Measurements from ENCODE around the gene KRT78.

KRT78 gene

DNA sequence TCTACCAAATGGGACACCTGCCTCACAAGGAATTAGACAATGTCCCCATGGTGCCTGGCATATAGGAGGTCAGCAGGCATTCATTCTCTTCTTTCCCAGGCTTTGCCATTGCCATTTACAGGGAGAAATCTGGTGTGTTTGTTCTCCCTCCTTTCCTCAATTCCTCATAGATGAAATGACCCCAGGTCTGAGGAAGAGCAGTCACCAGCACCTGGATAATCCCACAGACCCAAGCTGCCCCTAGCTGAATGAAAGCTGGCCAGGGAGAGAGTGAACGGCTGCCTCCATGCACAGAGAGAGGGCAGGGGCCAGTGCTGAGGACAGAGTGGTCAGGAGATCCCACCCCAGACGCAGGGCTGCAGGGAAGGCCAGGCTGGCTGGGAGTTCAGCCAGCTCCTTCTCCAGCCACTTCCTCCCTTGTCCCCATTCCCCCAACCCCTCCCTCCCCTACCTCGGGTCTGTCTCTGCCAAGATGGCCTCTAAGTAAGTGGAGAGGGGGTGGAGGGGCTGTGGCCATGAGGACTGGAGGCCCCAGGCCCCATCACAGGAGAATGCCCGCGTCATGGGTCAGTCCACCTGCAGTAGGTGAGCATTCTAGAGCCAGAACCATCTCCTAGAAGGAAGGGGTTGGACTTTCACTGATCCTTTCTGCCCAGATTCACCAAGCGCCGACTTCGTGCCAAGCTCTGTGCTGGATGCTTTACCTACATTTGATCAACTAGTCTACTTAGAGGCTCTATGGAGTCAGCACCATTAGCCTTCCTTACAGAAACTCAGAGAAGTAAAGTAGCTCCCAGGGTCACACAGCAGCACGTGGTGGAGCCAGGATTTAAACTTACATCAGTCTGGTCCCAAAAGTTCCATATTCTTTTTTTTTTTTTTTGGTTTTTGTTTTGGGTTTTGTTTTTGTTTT is 32.9 kb downstream of the KRT78 start:
- no peaks in the 10 kb centered on the region for H3K36me3 ChIP-seq (ENCODE audit: insufficient read depth, low read length)
- no peak for TF ChIP-seq FOXP2 (optimal IDR thresholded peaks at IDR 0.05; ENCODE audit: control extremely low read depth, extremely low read length, insufficient read depth)
- no peak for TF ChIP-seq EZH2 (IDR thresholded peaks at IDR 0.05)
- TF ChIP-seq POLR2AphosphoS5 (IDR thresholded peaks at IDR 0.05; ENCODE audit: borderline replicate concordance, low read depth, low read length): no peak
- H3K9ac ChIP-seq (ENCODE audit: insufficient read length): no peak overlapping the region
- no peaks in the 10 kb centered on the region for H3K9me3 ChIP-seq (ENCODE audit: low read depth, low read length)
- no peak overlapping the region for H3K4me3 ChIP-seq
- no peak overlapping the region for H3K27ac ChIP-seq
- DNase-seq (ENCODE audit: low read depth, low spot score): no peak

DNA sequence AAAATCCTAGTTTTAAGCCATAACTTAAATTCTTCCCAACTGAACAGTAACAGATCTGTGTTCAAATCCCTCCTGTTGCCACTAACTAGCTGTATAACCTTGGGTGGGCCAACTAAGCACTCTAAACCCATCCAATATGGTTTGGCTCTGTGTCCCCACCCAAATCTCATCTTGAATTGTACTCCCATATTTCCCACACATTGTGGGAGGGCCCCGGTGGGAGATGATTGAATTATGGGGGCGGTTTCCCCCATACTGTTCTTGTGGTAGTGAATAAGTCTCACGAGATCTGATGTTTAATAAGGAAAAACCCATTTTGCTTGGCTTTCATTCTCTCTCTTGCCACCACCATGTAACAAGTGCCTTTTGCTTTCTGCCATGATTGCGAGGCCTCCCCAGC is 33.6 kb downstream of the KRT78 start:
- H3K36me3 ChIP-seq (ENCODE audit: insufficient read depth, low read length): no peaks in the 10 kb centered on the region
- no peaks in the 10 kb centered on the region for H3K9me3 ChIP-seq (ENCODE audit: low read depth, low read length)
- no peak overlapping the region for H3K9ac ChIP-seq (ENCODE audit: insufficient read length)
- no peak overlapping the region for H3K27ac ChIP-seq
- no peak overlapping the region for H3K4me3 ChIP-seq
- TF ChIP-seq POLR2AphosphoS5 (IDR thresholded peaks at IDR 0.05; ENCODE audit: borderline replicate concordance, low read depth, low read length): no peak
- no peak for TF ChIP-seq FOXP2 (optimal IDR thresholded peaks at IDR 0.05; ENCODE audit: control extremely low read depth, extremely low read length, insufficient read depth)
- no peak for TF ChIP-seq EZH2 (IDR thresholded peaks at IDR 0.05)
- DNase-seq (ENCODE audit: low read depth, low spot score): no peak

DNA sequence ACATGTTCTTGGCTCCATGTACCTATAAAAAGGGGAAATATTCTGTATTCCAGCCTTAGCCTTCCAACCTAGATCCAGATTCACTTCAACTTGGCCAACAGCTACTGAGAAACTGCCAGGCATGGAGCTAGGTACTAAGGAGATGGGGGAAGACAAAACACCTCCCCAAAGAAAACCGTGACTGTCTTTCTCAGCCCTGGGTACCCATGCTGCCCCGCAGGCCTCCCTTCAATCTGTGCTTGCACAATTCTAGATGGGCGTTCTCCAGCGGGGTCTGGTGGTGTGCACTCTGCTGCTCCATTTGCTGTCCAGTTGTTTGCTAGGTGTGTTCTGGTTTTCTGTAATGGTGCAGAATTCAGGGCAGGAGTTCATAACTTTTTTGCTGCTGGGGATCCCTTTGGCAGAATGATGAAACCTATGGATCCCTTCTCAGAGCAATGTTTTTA is 34.1 kb downstream of the KRT78 start:
- Histone ChIP-seq H3K36me3 (ENCODE audit: insufficient read depth, low read length) (no peaks in the 10 kb centered on the region), H3K27ac (no peak overlapping the region), H3K9ac (ENCODE audit: insufficient read length) (no peak overlapping the region), H3K4me3 (no peak overlapping the region), H3K9me3 (ENCODE audit: low read depth, low read length) (no peaks in the 10 kb centered on the region)
- DNase-seq (ENCODE audit: low read depth, low spot score): no peak
- TF ChIP-seq POLR2AphosphoS5 (IDR thresholded peaks at IDR 0.05; ENCODE audit: borderline replicate concordance, low read depth, low read length): no peak
- no peak for TF ChIP-seq FOXP2 (optimal IDR thresholded peaks at IDR 0.05; ENCODE audit: control extremely low read depth, extremely low read length, insufficient read depth)
- no peak for TF ChIP-seq EZH2 (IDR thresholded peaks at IDR 0.05)

DNA sequence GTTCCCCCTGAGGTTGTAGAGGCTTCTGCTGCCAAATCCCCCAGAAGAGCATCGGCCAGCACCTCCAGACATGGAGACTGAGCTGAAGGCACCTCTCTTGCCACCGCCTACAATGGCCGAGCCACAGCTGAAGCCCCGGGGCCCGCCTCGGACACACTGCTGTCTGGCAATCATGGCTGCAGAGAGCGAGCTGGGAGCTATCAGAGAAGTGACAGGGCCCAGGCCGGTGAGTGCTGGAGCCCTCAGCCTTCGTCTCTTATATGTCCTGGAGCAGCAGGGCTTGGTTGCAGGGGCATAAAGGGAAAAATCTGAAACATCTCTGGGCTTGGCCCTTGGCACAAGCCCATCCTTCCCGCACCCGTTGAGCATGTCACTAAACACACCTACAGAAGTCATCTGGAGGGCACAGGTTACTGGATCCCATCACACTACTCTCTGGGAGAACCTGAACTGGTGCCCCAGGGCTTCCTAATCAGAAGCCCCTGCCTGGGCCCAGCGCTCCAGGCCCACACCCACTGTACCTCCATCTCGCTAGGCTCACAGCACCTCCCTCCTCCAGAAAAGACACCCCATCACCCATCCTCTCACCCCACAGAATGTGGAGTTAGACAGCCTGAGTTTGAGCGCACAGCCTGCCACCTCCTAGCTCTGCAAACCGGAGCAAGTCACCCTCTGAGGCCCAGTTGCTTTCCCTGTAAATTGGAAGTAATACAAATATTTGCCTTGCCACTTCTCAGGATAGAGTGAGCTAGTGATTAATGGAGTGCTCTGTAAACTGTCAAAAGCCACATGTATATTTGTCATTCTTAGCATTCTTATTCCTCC is 34.7 kb downstream of the KRT78 start, which contains the start of gene KRT4:
KRT4 (minus strand) TSS at position 232 of the 825 bp plus-strand sequence; CDS start at position 174, 58 bp downstream.
- Histone ChIP-seq H3K27ac (no peak within 1 kb of the TSS), H3K4me3 (no peak within 1 kb of the TSS), H3K9me3 (ENCODE audit: low read depth, low read length) (no peaks in the 10 kb centered on the region), H3K36me3 (ENCODE audit: insufficient read depth, low read length) (no peaks in the 10 kb centered on the region), H3K9ac (ENCODE audit: insufficient read length) (no peak within 1 kb of the TSS)
- TF ChIP-seq EZH2 (IDR thresholded peaks at IDR 0.05): no peak
- TF ChIP-seq POLR2AphosphoS5 (IDR thresholded peaks at IDR 0.05; ENCODE audit: borderline replicate concordance, low read depth, low read length): no peak
- TF ChIP-seq FOXP2 (optimal IDR thresholded peaks at IDR 0.05; ENCODE audit: control extremely low read depth, extremely low read length, insufficient read depth): no peak
- no peak for DNase-seq (ENCODE audit: low read depth, low spot score)

DNA sequence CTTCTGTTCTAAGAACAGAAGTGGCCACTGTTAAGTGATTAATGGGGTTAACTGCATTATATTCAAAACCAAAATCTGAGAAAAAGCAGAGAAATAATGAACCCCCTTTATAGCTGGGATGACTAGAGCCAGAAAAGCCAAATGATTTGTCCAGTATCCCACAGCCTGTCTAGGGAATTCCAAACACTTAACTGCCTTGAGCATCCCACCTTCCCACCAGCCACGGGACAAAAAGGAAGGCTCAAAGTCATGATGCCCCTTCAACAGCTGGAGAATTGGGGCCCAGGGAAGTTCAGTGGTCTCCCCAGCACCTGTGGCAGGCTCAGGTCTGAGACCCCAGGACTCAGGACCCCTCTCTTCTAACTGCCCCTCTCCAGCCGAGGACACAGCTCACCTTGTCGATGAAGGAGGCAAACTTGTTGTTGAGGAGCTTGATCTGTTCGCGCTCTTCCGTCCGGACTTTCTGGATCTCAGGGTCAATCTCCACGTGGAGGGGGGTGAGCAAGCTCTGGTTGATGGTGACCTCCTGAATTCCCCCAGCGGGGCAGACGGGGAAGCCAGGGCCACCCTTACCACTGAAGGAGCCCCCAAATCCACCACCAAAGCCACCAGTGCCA is 35.5 kb downstream of the KRT78 start:
- no peaks in the 10 kb centered on the region for H3K36me3 ChIP-seq (ENCODE audit: insufficient read depth, low read length)
- no peak for DNase-seq (ENCODE audit: low read depth, low spot score)
- H3K9me3 ChIP-seq (ENCODE audit: low read depth, low read length): no peaks in the 10 kb centered on the region
- TF ChIP-seq EZH2 (IDR thresholded peaks at IDR 0.05) (no peak), FOXP2 (optimal IDR thresholded peaks at IDR 0.05; ENCODE audit: control extremely low read depth, extremely low read length, insufficient read depth) (no peak), POLR2AphosphoS5 (IDR thresholded peaks at IDR 0.05; ENCODE audit: borderline replicate concordance, low read depth, low read length) (no peak)
- no peak overlapping the region for H3K9ac ChIP-seq (ENCODE audit: insufficient read length)
- H3K27ac ChIP-seq: no peak overlapping the region
- no peak overlapping the region for H3K4me3 ChIP-seq

DNA sequence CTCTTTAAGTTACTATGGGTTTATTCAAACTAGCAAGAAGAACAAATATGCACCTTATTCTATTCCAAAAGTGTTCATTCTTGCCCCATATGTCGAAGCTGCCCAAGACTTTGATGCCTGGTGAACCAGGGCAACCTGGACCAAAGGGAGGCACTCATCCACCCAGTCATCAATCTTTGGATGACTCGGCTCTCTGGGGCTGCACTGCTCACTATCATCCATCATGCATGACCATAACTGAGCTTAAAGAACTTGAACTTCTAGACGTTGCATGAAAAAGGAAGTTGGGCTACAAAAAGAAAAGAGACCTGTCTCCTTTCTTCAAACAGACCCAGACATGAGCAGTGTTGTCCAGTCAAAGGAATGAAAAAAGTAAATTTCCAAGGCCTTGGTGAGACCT is 36.0 kb downstream of the KRT78 start:
- Histone ChIP-seq H3K27ac (no peak overlapping the region), H3K9me3 (ENCODE audit: low read depth, low read length) (no peaks in the 10 kb centered on the region), H3K4me3 (no peak overlapping the region), H3K9ac (ENCODE audit: insufficient read length) (no peak overlapping the region), H3K36me3 (ENCODE audit: insufficient read depth, low read length) (no peaks in the 10 kb centered on the region)
- DNase-seq (ENCODE audit: low read depth, low spot score): no peak
- TF ChIP-seq EZH2 (IDR thresholded peaks at IDR 0.05) (no peak), FOXP2 (optimal IDR thresholded peaks at IDR 0.05; ENCODE audit: control extremely low read depth, extremely low read length, insufficient read depth) (no peak), POLR2AphosphoS5 (IDR thresholded peaks at IDR 0.05; ENCODE audit: borderline replicate concordance, low read depth, low read length) (no peak)

DNA sequence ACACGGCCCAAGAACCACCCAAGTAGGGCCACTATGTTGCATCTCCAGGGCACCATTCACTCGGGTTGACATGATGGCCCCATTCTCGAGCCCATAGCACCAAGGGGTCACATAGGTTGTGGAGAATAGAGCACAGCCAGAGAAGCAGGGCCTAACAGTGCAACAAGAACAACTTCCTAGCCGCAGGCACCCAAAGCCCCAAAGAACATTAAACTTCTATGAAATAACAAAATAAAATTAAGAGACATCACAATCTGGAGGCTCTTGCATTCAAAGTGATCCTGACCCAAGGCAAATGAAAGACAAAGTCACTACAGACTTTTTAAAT is 36.8 kb downstream of the KRT78 start:
- Histone ChIP-seq H3K4me3 (no peak overlapping the region), H3K9ac (ENCODE audit: insufficient read length) (no peak overlapping the region), H3K9me3 (ENCODE audit: low read depth, low read length) (no peaks in the 10 kb centered on the region), H3K27ac (no peak overlapping the region), H3K36me3 (ENCODE audit: insufficient read depth, low read length) (no peaks in the 10 kb centered on the region)
- DNase-seq (ENCODE audit: low read depth, low spot score): no peak
- TF ChIP-seq POLR2AphosphoS5 (IDR thresholded peaks at IDR 0.05; ENCODE audit: borderline replicate concordance, low read depth, low read length): no peak
- no peak for TF ChIP-seq EZH2 (IDR thresholded peaks at IDR 0.05)
- no peak for TF ChIP-seq FOXP2 (optimal IDR thresholded peaks at IDR 0.05; ENCODE audit: control extremely low read depth, extremely low read length, insufficient read depth)
